ENCODE data around the gene DAB1.

DAB1 gene

GRCh38 chr1:57418971-57419370 is 4.9 kb downstream of the DAB1 start:
- Histone ChIP-seq H3K27ac (replicated peaks) (no peak overlapping the region), H3K27me3 (ENCODE audit: insufficient read depth, poor library complexity, severe bottlenecking) (peaks cover 31% of the 10 kb centered on the region), H3K4me3 (replicated peaks; ENCODE audit: insufficient read depth, low read length) (no peak overlapping the region)
- DNase-seq (ENCODE audit: low read depth in 1 of 2, low spot score in 1 of 2) = no peak
- TF ChIP-seq POLR2AphosphoS5 (IDR thresholded peaks at IDR 0.05; ENCODE audit: low read depth) (no peak), SPI1 (IDR thresholded peaks at IDR 0.05; ENCODE audit: borderline replicate concordance, low read depth) (no peak), GABPA (IDR thresholded peaks at IDR 0.05; ENCODE audit: low read depth) (no peak), CTCF (IDR thresholded peaks at IDR 0.05; ENCODE audit: insufficient read depth, low read length) (no peak), REST (IDR thresholded peaks at IDR 0.05; ENCODE audit: insufficient replicate concordance, low read depth) (no peak)

- TF ChIP-seq CTCF (IDR thresholded peaks at IDR 0.05; ENCODE audit: insufficient read depth, low read length) (no peak), REST (IDR thresholded peaks at IDR 0.05; ENCODE audit: insufficient replicate concordance, low read depth) (no peak), GABPA (IDR thresholded peaks at IDR 0.05; ENCODE audit: low read depth) (no peak), POLR2AphosphoS5 (IDR thresholded peaks at IDR 0.05; ENCODE audit: low read depth) (no peak), SPI1 (IDR thresholded peaks at IDR 0.05; ENCODE audit: borderline replicate concordance, low read depth) (no peak)
- DNase-seq (ENCODE audit: low read depth in 1 of 2, low spot score in 1 of 2) = no peak
- no peak overlapping the region for H3K27ac ChIP-seq (replicated peaks)
- no peaks in the 10 kb centered on the region for H3K27me3 ChIP-seq (ENCODE audit: insufficient read depth, poor library complexity, severe bottlenecking)
- H3K4me3 ChIP-seq (replicated peaks; ENCODE audit: insufficient read depth, low read length) = no peak overlapping the region
Observed at GRCh38 chr1:57411262-57411661, 12.6 kb downstream of the DAB1 start.

GRCh38 chr1:57410508-57410907 is 13.4 kb downstream of the DAB1 start:
- no peak for DNase-seq (ENCODE audit: low read depth in 1 of 2, low spot score in 1 of 2)
- no peak overlapping the region for H3K27ac ChIP-seq (replicated peaks)

More at GRCh38 chr1:57410508-57410907, 13.4 kb downstream of the DAB1 start:
- Histone ChIP-seq H3K27me3 (ENCODE audit: insufficient read depth, poor library complexity, severe bottlenecking) (no peaks in the 10 kb centered on the region), H3K4me3 (replicated peaks; ENCODE audit: insufficient read depth, low read length) (no peak overlapping the region)
- TF ChIP-seq SPI1 (IDR thresholded peaks at IDR 0.05; ENCODE audit: borderline replicate concordance, low read depth) (no peak), CTCF (IDR thresholded peaks at IDR 0.05; ENCODE audit: insufficient read depth, low read length) (no peak)

Data from HL-60 (cell line).